HG03039 (cell line): ENCODE results near the gene RNF10.
"Not testable (repeated sequence)": the region's sequence is repeated elsewhere in the genome, so short reads cannot be mapped to it uniquely, and the experiment has no call there.

Experiments used
- ATAC-seq: cut with Tn5 transposase; IDR thresholded peaks from one replicate; pipeline ENCODE4 v1.9.1; 2021; ENCODE audit warnings: mild to moderate bottlenecking, moderate library complexity; ENCODE audit not compliant: unreplicated experiment

The RNF10 gene

GRCh38 chr12:120611534-120611933, 77.4 kb downstream of the RNF10 start:
- not testable (repeated sequence) for ATAC-seq

- ATAC-seq, result no peak
These were observed 80.7 kb downstream of the RNF10 start for GRCh38 chr12:120614848-120615247.

- ATAC-seq, result not testable (repeated sequence)
These were observed 83.0 kb downstream of the RNF10 start for GRCh38 chr12:120617193-120617592.

- not testable (repeated sequence) for ATAC-seq
These were observed 83.6 kb downstream of the RNF10 start for GRCh38 chr12:120617767-120618166.

GRCh38 chr12:120618954-120619615, 84.9 kb downstream of the RNF10 start:
- no peak for ATAC-seq

GRCh38 chr12:120620624-120621023, 86.5 kb downstream of the RNF10 start:
- no peak for ATAC-seq

GRCh38 chr12:120625557-120626419, 91.6 kb downstream of the RNF10 start:
- no peak for ATAC-seq
